HG03066 (cell line): Measurements from ENCODE around the gene CNOT9.

ENCODE experiments used
- ATAC-seq: cut with Tn5 transposase; IDR thresholded peaks from one replicate; pipeline ENCODE4 v1.9.1; 2021; ENCODE audit warnings: low read depth; ENCODE audit not compliant: unreplicated experiment

The CNOT9 gene

GRCh38 chr2:218576854-218577253 is 8.2 kb downstream of the CNOT9 start:
- ATAC-seq: no peak

GRCh38 chr2:218577482-218578220 is 9.0 kb downstream of the CNOT9 start:
- ATAC-seq: no peak

GRCh38 chr2:218578272-218578877 is 9.7 kb downstream of the CNOT9 start:
- ATAC-seq: no peak

DNA sequence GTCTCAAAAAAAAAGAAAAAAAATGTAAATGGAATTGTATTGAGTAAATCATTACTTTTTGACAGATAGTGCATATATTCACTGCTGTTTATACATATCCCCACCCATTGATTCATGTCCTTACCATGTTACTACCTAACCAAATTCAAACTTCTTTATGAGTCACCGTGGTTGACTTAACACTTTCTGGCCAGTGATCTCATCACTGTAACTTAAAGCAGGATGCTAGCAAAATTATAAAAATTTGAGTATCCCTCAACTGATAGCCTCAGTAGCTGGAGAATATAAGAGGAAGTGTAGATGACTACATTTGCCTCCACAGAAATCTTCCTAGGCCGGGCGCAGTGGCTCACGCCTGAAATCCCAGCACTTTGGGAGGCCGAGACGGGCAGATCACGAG is 13.4 kb downstream of the CNOT9 start:
- no peak for ATAC-seq

DNA sequence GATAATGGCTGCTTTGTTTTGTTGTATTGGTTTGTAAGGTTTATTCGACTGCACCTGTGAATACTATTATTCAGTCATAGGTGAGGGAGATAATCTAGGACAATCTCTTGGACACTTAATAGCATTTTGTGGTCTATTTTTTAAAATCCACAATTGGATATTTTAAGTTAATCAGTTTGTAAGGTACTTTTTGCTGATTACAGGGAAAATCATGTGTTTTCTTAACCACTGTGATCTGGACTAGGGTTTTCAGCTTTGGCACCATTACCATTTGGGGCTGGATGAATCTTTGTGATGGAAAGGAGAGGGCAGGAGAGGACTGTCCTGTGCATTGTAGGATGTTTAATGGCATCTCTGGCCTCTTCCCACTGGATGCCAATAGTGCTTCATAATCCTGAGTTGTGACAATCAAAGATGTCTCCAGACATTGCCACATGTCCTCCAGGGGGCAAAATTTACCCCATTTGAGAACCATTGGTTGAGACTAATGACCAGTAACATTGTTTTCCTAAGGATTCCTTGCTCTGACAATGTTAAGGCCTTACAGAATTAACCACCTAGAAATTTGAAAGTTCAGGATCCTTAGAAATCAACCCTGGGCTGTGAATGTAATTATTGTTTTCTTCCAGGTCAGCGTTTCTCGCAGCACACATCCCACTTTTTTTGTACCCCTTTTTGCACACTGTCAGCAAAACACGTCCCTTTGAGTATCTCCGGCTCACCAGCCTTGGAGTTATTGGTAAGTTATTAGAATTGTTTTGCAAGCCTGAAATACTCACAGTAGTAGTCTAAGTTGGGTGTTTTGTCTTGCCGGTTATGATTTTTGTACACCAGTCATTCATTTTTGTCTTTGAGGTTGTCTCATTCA is 15.6 kb downstream of the CNOT9 start:
- no peak for ATAC-seq

- ATAC-seq: no peak
Measured at GRCh38 chr2:218585541-218585940, 16.9 kb downstream of the CNOT9 start.

- no peak for ATAC-seq
Measured at GRCh38 chr2:218605432-218605831, 36.8 kb downstream of the CNOT9 start.

DNA sequence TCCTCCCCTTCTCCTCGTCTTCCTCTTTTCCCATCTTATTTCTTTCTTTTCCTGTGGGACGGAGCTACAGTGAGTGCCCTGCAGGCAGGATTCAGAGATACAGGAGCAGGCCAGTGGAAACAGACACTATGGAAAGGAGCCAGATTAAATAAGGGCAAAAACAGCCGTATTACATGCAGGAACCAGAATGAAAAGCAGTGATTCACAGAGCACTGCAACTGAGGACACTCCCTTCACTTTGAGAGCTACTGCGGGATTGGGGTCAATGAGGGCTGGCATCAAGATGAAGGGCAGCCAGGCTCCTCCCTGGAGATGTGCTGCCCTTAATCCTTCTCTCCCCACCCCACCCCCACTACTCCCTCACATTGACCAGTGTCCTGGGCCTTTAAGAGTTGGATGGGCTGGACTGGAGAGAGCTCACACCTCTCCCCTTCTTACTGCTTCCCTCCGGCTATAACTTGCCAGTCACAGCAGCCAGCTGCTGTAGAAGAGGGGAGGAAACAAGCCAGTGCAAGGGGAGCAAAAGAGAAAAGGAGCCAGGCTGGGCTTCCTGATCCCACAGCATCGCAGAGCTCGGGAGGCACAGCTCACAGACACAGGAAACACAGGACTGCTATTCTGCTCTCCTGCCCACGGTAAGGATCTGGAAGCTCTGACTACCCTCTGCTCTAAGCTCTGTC is 38.9 kb downstream of the CNOT9 start, which contains the start of gene PLCD4:
Gene PLCD4 (plus strand): TSS at position 464 of the 680 bp plus-strand sequence. CDS start 7,841 bp downstream, outside the sequence.
- no peak for ATAC-seq

DNA sequence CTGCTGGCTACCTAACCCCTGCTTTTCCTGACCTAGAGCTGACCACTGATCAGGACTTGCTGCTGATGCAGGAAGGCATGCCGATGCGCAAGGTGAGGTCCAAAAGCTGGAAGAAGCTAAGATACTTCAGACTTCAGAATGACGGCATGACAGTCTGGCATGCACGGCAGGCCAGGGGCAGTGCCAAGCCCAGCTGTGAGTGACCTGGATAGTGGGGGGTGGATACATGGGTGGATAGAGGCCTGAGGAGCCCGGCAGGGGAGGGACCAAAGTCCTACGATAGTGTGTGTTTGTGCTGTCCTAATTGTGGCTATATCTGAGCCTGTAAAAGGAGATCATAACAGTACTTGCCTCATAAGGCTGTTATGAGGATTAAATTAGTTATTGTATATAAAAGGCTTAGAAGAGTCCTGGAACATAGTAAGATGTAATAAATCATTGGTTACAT is 47.3 kb downstream of the CNOT9 start:
- no peak for ATAC-seq

GRCh38 chr2:218618102-218618860 is 49.6 kb downstream of the CNOT9 start:
- ATAC-seq: no peak

DNA sequence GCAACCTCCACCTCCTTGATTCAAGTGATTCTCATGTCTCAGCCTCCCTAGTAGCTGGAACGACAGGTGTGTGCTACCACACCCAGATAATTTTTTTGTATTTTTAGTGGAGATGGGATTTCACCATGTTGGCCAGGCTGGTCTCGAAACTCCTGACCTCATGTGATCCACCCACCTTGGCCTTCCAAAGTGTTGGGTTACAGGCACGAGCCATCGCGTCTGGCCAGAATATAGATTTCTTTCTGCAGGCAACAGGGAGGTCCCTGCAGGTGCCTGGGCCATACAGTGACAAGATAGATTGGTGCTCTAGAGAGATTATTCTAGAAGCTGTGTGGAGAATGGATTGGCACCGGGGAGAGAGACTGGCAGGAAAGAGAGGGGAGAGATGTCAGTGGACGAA is 52.4 kb downstream of the CNOT9 start:
- no peak for ATAC-seq

- ATAC-seq: no peak
Measured at GRCh38 chr2:218622606-218623365, 54.1 kb downstream of the CNOT9 start.

DNA sequence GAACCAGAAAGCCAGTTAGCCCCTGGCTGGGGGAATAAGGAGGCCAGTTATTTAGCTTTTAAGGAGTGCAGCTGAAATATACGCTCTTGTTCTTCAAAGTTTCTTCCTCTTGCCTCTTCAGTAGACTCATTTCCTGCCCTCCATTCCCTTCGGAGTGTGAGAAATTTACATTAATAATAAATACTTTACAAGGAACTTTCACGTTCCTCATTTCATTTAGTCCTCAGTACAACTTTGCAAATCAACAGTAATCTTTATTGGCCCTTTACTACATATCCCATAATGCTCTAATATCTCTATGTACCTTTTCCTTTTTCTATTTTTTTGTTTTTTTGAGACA is 54.7 kb downstream of the CNOT9 start:
- ATAC-seq: no peak

DNA sequence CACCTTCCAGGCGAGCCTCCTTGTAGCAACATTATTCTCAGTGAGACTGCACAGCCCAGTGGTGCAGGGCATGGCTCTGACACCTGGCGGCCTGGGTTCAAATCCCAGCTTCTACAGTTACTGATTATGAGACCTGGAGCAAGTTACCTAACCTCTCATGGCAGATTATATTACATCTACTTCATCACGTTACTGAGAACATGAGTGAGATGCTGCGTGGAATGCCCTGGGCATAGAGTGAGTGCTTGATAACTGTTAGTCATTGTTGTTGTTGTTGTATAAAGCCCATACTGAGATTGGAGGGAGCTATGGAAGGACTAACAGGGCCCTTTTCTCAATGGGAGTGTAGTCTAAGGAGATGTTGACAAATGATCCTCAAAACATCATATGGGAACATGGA is 57.7 kb downstream of the CNOT9 start:
- no peak for ATAC-seq

DNA sequence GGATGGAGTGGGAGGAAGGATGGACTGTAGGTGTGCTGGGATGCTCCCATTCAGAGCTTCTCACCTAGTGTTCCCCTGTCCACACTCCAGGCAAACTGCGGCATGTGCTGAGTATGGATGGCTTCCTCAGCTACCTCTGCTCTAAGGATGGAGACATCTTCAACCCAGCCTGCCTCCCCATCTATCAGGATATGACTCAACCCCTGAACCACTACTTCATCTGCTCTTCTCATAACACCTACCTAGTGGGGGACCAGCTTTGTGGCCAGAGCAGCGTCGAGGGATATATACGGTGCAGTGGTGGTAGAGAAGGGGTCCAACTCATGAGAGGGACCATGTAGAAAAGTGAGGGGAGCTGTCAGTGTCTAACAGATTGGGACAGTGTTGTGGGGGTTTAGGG is 59.3 kb downstream of the CNOT9 start:
- ATAC-seq: no peak

DNA sequence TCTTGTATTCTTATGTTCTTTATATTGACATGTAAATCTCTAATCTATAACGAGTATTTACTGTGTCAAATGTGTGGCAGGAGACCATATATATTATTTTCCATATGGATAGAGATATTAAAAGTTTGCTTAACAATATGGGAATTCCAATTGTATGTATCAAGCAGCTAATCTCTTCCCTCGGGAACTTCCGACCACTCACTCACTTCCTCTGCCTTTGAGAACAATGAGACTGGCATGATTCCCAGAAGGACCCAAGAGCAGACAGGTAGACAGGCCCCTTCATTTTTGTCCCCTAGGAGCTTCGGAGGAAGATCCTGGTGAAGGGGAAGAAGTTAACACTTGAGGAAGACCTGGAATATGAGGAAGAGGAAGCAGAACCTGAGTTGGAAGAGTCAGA is 63.2 kb downstream of the CNOT9 start:
- no peak for ATAC-seq

DNA sequence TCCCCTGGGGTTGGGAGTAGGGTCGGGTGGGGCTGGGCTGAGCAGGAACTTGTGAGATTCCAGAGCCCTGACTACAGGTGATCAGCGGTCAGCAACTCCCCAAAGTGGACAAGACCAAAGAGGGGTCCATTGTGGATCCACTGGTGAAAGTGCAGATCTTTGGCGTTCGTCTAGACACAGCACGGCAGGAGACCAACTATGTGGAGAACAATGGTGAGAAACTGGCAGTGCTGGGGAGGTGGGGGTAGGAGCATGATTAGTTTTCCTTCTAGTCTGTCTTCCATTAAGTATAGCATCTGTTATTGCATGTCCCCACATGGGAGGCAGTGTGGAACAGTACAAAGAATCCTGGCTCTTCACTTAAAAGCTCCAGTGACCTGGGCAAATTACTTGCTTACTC is 67.1 kb downstream of the CNOT9 start:
- no peak for ATAC-seq

GRCh38 chr2:218638372-218638771 is 69.7 kb downstream of the CNOT9 start:
- no peak for ATAC-seq

- ATAC-seq: no peak
Measured at GRCh38 chr2:218642121-218642656, 73.5 kb downstream of the CNOT9 start.
